NT2/D1 (cell line): ENCODE data around the gene GLRA1.

ENCODE experiments used
- SUZ12 ChIP-seq: IDR thresholded peaks from 2 replicates; pipeline ENCODE4 v1.6.1; 2011; ENCODE audit not compliant: insufficient read length, insufficient read depth; ENCODE audit errors: extremely low read depth
- YY1 ChIP-seq: IDR thresholded peaks from 2 replicates; pipeline ENCODE4 v1.6.1; 2011; ENCODE audit not compliant: insufficient read length, insufficient read depth

- TF ChIP-seq YY1, result no peak
- no peak for TF ChIP-seq SUZ12
Observed at GRCh38 chr5:151912360-151912759, 12.3 kb downstream of the GLRA1 start.
